Endothelial cell of umbilical vein (primary cell): ENCODE results near the gene SERINC1.

Experiments
- CTCF ChIP-seq, 2 donors: IDR thresholded peaks; 1 replicate in 1 of 2; 2 replicates in 1 of 2; pipeline ENCODE4 v1.5.1; 2011; ENCODE audit warnings: low read length in 2 of 2, mild to moderate bottlenecking in 2 of 2, moderate library complexity in 2 of 2, control low read depth in 1 of 2, inconsistent platforms in 1 of 2, low read depth in 1 of 2; ENCODE audit not compliant: insufficient read depth in 1 of 2; ENCODE audit errors: extremely low read depth in 1 of 2
- EZH2 ChIP-seq: IDR thresholded peaks from 2 replicates; pipeline ENCODE4 v1.6.1; 2012; ENCODE audit warnings: borderline replicate concordance, low read depth, mild to moderate bottlenecking, moderate library complexity, low read length, inconsistent platforms; ENCODE audit not compliant: severe bottlenecking
- MAX ChIP-seq: IDR thresholded peaks from 2 replicates; pipeline ENCODE4 v1.6.1; 2011; ENCODE audit not compliant: insufficient read depth, insufficient read length
- POLR2A ChIP-seq: IDR thresholded peaks from 2 replicates; pipeline ENCODE4 v1.6.1; 2012; ENCODE audit warnings: low read depth, mild to moderate bottlenecking, control low read depth, low read length
- POLR2AphosphoS5 ChIP-seq: IDR thresholded peaks from 2 replicates; pipeline ENCODE4 v1.6.1; 2012; ENCODE audit warnings: low read depth, mild to moderate bottlenecking, control low read depth, low read length, moderate library complexity; ENCODE audit not compliant: insufficient read depth

- TF ChIP-seq CTCF (IDR thresholded peaks at IDR 0.05; ENCODE audit: extremely low read depth in 1 of 2, insufficient read depth in 1 of 2, low read depth in 1 of 2, low read length in 2 of 2) (peak; percentile 5 to 24), POLR2A (no peak), MAX (no peak), POLR2AphosphoS5 (no peak), EZH2 (no peak)
Measured at GRCh38 chr6:122476131-122476530, 4.5 kb upstream of the SERINC1 start.
